ENCODE measurements around the gene CCDC88C.
A peak's percentile ranks its signal among the peaks of the same experiment; 100 is the strongest.

CCDC88C gene

DNA sequence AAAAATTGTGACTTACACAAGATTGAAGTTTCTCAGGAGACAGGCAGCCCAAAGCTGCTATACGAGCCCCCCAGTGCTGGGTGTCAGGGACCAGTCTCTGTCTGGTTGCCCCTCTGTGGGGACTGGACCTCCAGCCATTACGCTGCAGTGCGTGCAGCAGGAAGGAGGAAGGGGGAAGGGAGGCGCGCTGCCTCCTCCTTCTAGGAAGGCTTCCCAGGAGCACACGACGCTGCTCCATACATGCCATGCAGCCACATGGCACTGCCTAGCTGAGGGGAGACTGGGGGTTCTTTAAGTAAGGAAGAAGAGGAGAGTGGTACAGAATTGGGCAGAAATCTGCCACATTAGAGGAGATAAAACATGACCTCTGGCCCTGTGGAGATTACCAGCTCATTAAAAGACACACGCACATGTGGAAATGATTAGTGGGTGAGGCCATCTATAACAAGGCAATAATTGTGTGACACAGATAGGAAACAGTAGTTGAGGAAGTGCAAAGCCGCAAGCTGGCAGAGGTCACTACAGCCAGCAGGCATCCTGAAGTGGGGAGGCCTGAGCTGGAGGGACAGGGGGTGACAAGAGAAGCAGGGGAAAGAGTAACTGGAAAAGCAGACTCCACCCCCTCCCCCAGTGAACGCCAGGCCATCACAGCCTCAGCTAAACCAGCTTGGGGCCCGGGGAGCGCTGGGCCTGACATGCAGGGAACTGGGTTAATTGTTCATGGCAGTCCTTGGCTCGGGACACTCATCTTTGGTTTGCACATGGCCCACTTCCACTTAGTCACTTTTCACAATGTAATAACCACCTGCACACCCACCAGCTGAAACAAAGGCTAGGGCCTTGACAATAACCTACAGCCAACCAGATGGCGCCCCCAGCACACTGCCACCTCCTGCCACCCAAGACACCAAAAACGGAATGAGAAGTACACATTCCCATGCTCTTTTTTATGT lies 39.6 kb downstream of the CCDC88C start:
- DNase-seq = peak; percentile 56

GRCh38 chr14:91376547-91377477 lies 40.8 kb downstream of the CCDC88C start:
- peak; percentile 43 for DNase-seq

GRCh38 chr14:91375720-91376452 lies 41.7 kb downstream of the CCDC88C start:
- DNase-seq = no peak

GRCh38 chr14:91374879-91375702 lies 42.5 kb downstream of the CCDC88C start:
- peak; percentile 76 for DNase-seq

GRCh38 chr14:91374287-91374878 lies 43.2 kb downstream of the CCDC88C start:
- DNase-seq = no peak

DNA sequence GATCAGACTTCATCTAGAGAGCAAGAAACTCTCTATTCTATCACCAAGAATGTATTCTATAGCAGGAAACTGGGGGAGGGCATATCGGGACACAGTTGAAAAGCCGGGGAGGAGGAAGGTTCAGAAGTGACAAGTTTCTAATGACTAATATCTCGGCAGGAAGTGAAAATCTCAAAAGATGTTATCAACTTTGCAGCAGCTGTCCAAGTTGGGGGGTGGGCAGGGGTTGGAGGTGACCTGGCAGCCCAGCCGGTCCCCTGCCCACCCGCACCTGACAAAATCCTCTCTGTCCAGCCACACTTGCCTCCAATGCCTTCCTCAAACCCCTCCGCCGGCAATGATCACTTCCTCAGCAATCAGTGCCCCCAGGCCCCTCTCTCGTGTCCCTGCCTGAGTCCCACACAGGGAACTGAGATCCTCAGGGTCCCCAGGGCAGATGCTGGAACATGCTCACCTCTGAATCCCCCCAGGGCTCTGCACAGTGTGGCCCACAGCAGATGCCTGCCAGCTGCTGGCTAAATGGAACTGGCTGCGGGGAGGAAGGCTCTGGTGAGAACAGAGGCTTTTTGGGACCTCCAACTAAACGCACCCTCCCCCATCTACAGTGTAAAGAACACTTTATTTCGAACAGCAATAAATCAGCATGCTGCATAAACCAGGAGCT lies 43.9 kb downstream of the CCDC88C start:
- DNase-seq = peak; percentile 64

GRCh38 chr14:91372671-91373495 lies 44.7 kb downstream of the CCDC88C start:
- DNase-seq = peak; percentile 78

DNA sequence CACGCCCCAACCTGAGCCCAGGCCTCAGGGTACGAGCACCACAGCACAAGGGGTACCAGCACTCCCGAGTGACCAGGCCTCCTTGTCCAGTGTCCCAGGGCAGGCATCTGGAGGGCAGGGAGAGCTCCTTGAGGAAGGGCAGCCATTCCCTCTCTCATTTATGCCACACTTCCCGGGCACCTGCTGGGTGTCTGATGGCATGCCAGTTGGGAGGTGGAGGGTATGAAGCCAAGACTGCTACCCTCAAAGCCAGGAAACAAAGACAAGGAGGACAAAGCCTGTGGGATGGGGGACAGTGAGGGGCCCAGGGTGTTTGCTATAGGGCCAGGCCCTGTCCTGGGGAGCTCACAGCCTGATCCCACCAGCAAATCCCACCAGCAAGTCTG lies 45.6 kb downstream of the CCDC88C start:
- no peak for DNase-seq

DNA sequence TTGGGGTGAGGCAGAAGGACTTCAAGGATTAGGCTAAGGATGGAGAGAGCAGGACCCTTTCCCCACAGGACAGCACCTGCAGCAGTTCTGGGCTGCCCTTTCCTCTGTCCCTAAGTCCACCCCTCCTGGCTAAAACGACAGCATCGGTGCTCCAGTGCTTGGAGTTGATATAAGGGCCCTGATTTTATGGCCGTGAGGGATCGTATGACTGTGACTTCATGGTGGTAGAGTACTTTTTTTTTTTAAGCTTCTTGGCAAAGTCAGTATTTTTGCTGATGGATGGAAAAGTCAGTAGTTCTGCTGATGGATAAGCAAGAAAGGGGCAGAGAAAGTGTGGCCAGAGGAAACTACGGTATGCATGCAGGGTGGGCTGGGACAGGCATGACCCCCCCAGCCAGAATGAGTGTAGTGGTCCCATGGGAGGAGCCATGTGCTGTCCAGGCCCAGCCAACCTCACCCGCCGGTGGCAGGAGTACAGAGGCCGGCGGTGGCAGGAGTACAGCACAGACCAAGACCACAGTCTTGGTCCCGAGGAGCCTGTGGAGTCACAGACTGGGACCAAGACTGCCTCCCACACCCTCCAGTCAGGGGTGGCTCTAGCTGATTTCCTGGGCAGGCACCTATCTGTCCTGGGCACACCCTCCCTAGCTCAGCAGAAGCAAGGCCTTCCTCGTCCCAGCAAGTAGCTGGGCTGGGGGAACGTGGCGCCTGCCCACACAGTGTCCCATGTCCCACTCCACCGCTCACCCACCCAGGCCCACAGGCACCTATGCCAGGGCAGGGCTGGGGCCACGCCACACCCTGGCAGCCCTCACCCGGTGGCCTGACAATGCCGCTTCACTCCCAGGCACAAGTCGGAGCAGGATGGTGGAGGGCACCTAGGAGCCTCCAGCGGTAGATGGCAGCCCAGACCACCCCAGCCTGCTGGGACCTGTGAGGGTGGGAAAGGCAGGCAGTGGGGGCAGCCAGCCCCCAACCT lies 46.3 kb downstream of the CCDC88C start:
- peak; percentile 51 for DNase-seq

- no peak for DNase-seq
These were observed 47.8 kb downstream of the CCDC88C start for GRCh38 chr14:91369628-91370445.

GRCh38 chr14:91368776-91369416 lies 48.7 kb downstream of the CCDC88C start:
- peak; percentile 73 for DNase-seq

- DNase-seq = peak; percentile 94
These were observed 50.1 kb downstream of the CCDC88C start for GRCh38 chr14:91367173-91368171.

DNA sequence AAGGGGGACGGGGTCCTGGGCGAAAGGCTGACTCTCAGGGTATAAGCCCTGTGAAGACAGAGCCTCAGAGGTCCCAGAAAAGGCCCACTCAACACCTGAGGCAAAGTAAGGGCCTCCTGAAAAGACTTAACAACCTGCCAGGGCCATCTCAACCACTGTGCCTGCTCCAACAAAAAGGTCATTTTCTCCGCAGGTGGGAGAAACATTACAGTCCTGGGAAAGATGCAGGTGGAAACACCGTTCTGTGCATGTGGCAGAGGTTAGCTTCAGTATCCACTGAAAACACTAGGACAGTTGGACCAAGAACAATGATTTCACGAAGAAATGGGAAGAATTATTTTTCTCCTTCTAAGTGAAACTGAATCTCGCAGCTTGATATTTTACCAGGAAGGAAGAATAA lies 50.9 kb downstream of the CCDC88C start:
- no peak for DNase-seq

DNA sequence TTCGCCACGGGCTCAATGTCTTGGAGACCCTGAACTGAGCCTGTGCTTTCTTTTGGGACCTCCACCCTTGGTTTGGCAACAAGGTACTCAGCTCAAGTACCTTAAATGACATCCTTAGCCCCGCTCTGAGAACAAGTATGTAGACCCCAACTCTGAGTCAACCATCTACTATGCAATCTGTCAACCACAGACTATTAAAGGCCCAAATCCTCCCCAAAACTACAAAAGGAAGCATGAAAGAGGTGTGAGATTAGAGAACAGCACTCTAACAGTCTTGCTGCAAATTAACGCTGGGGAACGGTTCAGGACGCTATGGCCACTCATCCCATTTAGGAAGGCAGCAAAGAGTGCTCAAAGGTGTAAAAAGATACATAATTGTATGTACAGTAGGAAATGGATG lies 52.1 kb downstream of the CCDC88C start:
- no peak for DNase-seq

GRCh38 chr14:91364524-91365270 lies 52.9 kb downstream of the CCDC88C start:
- DNase-seq = peak; percentile 53
